NCI-H524 treated with DMSO at 0.1 percent for 48 hours (cell line): ENCODE data around the gene RPL36AL.
A peak's percentile ranks its signal among the peaks of the same experiment; 100 is the strongest.
"Not testable (repeated sequence)": the region's sequence is repeated elsewhere in the genome, so short reads cannot be mapped to it uniquely, and the experiment has no call there.

Source experiments
- DNase-seq: peaks from one replicate; lab custom pipeline; 2025; lab: John Stamatoyannopoulos, UW

RPL36AL gene

DNA sequence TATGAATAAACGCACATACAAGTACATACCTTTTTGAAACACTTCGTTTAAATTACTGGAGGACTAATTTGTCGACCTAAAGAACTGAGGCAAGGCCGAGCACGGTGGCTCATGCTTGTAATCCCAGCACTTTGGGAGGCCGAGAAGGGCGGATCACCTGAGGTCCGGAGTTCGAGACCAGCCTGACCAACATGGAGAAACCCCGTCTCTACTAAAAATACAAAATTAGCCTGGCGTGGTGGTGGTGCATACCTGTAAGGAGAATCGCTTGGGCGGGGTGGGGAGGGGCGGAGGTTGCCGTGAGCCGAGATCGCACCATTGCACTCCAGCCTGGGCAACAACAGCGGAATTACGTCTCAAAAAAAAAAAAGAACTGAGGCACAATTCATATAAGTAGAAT lies 1.2 kb downstream of the RPL36AL start:
- DNase-seq: not testable (repeated sequence)

DNA sequence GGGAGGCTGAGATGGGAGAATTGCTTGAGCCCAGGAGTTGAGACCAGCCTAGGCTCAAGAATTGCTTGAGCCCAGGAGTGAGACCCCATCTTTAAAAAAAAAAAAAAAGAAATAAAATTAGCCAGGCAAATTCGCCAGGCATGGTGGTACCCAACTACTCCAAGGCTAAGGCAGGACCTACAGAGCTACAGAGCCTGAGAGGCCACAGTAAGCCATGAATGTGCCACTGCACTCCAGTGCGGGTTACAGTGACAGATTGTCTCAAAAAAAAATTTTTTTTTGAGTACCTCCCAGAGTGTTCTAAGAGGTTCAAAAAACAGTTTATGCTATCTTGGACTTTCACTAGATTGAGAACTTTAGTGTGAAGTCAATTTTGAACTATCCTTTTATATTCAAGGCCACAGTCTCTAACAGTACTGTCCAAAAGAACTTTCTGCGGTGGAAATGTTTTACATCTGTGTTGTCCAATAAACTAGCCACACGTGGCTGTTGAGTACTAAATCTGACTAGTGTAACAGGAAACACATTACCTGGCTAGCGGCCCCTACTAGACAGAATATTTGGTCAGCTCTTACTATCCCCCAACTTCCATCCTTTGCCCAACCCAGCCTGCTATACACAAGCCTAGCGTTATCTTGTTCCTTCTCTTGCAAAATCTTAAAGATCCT lies 2.4 kb downstream of the RPL36AL start:
- no peak for DNase-seq

DNA sequence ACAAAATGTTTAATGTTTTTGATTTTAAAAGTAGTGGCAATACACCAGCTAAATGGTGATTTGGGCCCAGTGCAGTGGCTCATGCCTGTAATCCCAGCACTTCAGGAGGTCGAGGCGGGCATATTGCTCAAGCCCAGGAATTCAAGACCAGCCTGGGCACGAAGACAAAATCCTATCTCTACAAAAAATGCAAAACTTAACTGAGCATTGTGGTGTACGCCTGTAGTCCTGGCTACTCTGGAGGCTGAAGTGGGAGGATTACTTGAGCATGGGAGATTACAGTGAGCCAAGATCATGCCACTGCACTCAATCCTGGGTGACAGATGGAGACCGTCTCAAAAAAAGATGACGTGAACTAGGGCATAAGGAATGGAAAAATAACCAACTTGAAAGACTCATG lies 4.7 kb downstream of the RPL36AL start:
- no peak for DNase-seq

DNA sequence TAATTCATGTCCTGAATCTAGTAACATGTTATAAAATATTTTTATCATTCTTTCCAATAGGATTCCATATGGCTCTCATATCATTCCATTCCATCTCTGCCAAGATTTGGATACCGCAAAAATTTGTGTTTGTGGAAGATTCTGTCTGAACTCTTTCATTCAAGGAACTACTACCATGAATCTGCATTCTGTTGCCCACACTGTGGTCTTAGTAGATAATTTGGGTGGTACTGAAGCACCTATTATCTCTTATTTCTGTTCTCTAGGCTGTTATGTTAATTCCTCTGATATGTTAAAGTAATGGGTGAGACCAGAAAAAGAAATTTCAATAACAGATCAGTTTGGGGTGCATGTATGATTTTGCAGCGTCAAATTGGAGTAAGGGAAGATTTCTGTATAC lies 6.2 kb downstream of the RPL36AL start:
- no peak for DNase-seq

DNA sequence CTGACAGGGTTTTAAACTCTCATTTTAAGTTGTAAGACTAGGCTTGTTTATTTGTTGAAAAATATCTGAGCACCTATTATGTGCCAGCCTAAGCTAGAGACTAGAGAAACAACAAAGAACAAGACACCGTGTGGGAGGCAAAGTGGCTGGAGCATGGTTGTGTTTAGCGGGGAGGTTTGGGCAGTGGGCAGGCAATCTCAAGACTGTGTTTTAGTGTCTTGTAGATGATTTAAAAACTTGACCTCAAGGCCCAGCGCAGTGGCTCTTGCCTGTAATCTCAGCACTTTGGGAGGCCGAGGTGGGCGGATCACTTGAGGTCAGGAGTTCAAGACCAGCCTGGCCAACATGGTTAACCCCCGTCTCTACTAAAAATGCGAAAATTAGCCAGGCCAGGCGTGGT lies 7.8 kb downstream of the RPL36AL start:
- DNase-seq: no peak

DNA sequence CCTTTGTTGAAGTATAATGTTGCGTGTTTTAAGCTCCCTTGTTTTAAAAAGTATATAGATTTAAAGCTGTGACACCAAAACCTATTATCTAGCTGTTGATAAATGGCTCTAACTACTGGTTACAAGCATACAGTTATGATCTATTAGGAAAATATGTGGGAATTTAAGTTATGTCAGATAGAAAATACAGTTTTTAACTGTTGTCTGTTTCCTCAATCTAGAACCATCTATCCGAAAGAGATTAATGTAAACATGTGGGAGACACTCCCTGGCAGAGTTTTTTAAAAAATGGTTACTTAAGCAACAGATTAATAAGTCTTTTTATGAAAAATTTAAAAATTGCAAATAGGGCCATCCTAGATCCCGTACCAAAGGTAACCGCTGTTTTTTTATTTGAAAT lies 8.2 kb downstream of the RPL36AL start:
- DNase-seq: no peak

DNA sequence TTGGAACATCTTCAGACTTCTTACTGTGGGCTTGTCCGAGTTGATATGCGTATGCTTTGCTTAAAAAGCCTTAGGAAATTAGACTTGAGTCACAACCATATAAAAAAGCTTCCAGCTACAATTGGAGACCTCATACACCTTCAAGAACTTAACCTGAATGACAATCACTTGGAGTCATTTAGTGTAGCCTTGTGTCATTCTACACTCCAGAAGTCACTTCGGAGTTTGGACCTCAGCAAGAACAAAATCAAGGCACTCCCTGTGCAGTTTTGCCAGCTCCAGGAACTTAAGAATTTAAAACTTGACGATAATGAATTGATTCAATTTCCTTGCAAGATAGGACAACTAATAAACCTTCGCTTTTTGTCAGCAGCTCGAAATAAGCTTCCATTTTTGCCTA lies 12.8 kb downstream of the RPL36AL start:
- no peak for DNase-seq

DNA sequence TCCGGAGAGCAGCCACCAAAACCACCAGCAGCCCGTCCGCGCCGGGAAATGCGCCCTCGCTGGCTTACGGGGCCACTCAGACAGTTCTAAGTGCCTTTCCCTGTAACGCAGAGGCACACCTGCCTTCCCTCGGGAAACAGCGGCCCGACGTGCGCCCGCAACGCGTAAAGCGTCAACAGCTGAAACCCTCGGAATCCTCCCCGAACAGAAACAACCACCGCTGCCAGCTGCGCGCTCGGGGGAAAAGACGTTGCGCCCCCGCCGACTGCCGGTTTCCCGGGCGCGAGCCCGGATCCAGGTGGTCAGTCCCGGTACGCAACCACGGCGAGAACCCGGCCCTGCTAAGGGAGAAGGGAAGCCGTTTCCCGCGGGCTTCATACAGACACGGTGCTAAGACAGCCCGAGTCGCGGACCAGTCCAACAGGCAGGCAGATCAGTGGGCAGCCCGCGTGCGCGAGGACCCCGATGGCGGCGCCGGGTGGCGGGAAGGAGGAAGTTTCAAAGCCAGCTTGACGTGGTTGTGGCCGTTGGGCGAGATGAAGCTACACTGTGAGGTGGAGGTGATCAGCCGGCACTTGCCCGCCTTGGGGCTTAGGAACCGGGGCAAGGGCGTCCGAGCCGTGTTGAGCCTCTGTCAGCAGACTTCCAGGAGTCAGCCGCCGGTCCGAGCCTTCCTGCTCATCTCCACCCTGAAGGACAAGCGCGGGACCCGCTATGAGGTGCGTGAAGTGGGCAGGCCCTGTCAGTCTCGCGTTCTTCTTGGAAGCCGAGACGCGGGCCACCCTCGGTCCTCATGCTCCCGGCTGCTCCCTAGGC lies 21.7 kb downstream of the RPL36AL start, which contains the start of gene LRR1:
LRR1 (plus strand) TSS at position 456 of the 816 bp plus-strand sequence; CDS start at position 537, 81 bp downstream.
- DNase-seq: peak; percentile 67

DNA sequence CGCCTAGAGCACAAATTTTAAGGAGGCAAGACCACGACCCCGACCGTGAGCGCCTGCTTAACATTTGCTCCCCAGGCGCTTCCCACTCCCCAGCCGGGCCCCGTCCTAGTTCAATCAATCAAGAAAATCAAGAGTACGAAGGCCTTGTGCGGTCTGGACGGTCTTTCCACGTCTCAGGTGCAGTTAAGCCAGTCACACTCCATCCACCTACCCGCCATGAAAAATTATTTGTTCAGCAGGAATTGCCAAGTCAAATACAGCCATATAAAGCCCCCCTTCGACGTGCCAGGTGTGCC lies 22.3 kb downstream of the RPL36AL start:
- no peak for DNase-seq

DNA sequence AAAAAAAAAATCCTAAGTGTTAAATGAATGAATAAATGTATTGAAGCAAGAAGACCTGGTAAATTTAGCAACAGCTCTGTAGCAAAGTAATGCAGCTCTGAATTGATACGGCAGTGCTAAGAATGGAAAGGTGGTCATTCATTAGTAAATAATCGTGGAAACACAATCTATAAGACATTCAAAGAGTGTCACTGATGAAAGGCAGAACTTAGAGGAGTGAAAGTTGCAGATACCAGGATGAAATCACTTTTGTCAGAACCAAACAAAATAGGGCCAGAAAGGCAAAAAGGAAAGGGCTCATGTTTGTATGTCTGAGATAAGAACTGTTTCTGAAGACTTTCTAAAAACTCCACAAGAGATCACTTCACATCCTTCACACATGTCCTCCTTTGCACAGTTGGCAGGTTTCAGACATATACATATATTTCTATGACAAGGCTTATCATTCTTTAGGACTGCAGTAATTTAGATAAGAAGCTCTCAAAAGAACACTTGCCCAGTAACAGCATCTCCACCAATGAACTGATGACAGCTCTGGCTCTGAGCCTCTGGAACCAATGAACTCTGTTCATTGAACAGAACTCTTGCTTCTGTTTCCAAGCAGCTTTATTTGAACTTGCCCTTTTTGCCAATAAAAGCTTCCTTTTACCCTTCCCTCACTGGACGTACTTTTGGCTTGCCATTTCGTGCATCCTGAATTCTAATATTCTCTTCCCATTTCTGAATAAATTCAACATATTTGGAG lies 25.9 kb downstream of the RPL36AL start:
- DNase-seq: no peak

DNA sequence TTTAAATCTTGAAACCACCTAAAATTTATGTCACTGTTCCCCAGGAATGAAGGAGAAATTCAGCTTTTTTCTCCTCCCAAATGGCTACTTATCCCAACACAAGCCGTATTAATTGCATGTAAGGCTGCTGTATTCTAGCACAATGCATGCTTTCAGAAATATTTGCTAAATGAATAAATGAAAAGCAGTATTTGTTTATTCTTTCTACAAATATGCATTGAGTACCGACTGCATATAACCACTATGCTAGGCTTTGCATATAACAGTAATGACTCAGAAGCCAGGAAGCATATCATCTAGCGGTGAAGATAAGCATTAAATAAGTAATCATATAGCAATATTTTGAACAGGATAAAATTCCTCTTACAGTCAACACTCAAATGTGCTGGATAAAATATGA lies 27.4 kb downstream of the RPL36AL start:
- no peak for DNase-seq

DNA sequence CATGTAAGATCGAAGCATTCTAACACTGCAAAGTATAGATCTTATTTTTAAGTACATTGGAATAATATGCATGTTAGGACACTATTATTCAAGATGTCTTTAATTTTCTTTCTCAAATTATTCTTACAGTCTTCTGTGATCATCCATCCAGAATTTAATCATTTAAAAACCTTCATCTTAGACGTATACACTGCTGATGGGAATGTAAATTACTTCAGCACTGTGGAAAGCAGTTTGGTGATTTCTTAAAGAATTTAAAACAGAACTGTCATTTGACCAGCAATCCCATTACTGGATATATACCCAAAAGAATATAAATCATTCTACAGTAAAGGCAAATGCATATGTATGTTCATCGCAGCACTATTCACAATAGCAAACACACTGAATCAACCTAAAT lies 31.0 kb downstream of the RPL36AL start:
- no peak for DNase-seq

- DNase-seq: peak; percentile 66
Observed at GRCh38 chr14:49586673-49587460, 33.6 kb downstream of the RPL36AL start.

DNA sequence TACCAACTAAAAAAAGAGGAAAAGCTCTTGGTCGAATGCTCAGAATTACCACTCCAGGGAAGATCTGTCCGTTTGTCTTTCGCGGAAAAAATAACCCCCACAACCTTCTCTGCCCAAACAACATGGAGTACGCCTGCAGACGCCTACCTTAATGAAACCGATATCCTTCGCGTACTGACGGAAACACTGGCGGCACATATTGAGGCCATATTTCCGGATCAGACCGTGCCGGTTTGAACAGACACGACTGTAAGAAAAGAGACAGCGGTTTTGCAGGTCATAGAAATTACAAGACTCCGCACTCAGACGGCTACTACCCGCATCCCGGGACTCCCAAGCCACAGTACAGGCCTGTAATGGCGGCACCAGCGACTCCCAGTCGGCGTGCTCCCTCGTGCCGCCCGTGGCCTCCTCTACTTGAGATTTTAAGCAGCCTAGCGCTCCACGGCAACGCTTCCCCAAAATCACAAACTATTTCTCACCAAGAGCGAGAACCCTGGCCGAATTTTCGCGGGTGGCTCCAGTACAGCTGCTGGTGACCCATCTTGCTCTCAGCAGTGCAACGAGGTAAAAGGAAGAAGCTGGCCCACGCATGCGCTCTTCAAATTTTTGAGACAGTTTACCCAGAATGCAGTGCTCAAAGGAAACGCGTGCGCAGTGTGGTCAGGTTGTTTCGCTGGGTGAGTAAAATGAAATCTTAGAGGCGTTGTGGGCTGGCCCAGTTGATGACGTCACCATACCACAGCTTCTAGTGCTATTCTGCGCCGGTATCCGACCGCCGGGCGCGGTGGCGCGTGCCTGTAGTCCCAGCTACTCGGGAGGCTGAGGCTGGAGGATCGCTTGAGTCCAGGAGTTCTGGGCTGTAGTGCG lies 34.4 kb downstream of the RPL36AL start, which contains the start of gene RPS29:
RPS29 (minus strand) TSS at position 578 of the 870 bp plus-strand sequence; CDS start at position 544, 34 bp downstream.
- peak; percentile 100 for DNase-seq

GRCh38 chr14:49584981-49585640 lies 35.3 kb downstream of the RPL36AL start:
- not testable (repeated sequence) for DNase-seq

DNA sequence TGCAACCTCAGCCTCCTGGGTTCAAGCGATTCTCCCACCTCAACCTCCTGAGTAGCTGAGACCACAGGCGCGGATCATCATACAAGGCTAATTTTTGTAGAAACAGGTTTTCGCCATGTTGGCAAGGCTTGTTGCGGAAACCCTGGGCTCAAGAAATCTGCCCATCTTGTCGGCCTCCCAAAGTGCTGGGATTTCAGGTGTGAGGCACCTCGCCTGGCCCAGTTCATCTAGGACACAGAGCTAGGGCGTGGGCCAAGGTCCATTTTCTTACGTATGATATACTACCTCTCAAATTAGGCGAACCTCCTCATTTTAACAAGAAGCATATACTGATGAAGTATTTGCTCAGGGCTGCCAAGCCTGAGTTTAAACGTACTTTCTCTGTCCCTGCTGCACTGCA lies 36.4 kb downstream of the RPL36AL start:
- no peak for DNase-seq

DNA sequence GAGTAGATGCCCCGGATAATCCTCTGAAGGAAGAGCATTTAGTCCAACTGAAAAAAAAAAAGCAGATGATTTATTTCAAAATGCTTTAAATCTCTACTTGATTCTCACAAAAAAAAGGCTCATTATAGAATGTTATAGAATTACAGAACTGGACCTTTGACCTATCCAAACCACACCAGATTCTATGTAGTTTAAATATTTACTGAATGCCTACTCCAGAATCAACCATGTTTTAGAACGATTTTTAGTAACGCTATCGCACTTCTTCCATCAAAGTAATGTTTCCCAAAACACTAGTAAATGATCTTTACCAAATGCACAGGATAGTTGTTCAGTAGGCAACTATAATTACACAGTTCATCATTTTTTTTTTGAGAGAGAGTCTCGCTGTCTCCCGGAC lies 36.8 kb downstream of the RPL36AL start:
- no peak for DNase-seq

DNA sequence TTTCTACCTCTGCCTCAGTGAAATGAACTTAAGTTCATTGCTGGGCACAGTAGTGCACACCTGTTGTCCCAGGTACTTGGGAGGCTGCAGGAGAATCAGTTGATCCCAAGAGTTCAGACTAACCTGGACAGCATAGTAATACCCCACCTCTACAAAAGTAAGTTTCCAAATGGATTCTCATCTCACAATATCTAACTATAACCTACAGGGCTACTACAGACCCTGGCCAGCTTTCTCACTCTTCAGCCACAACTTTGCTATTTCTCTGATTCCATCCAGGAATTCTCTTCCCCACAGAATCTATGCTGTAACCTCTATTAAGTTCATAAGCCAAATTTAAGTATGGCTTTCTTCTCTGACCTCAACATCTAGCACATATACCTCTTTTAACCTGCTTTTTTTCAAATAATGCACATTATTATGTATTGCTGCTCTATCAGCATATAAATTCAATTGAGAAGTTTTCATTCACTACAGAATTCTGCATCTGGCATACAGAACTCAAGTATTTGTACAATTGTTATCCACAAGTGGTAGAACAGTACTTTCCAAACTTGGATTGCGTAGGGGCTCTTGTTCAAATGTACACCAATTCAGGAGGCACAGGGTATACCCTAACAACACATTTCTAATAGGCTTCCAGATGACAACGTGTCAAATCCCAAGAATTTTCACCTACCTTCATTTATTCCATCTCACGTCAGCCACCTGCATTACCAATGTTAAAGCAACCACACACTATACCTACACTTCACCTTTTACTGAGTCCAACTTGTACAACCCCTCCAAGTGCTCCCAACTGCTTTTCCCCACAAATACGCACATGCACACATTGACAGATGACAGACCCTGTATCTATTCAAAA lies 38.1 kb downstream of the RPL36AL start:
- no peak for DNase-seq
